Tibial nerve (tissue), 4 donors: ENCODE measurements around the gene FBXO21. TPM values are rescaled to one million over a fixed set of nuclear protein-coding genes. Genes with fewer than 3 reads are reported as not detected.

Experiments used
- DNase-seq, 2 donors: peaks; one replicate each; pipeline ENCODE4 v3.0.0-alpha.2; 2019; ENCODE audit warnings: low spot score in 2 of 2
- H3K27ac ChIP-seq, 4 donors: fragments of 200-600 bp; sonication (generic) in 3 of 4; one replicate each; pipeline ENCODE4 v1.5.1; 2017 to 2019; ENCODE audit warnings: mild to moderate bottlenecking in 1 of 4
- H3K27me3 ChIP-seq, 2 donors: fragments of 200-600 bp; sonication (generic) in 1 of 2; one replicate each; pipeline versions ENCODE4 v1.5.1 to v1.6.0; 2017 to 2019
- H3K36me3 ChIP-seq, 3 donors: fragments of 200-600 bp; sonication (generic); one replicate each; pipeline ENCODE4 v1.5.1; 2018 to 2019
- H3K4me1 ChIP-seq, 4 donors: fragments of 200-600 bp; sonication (generic) in 3 of 4; one replicate each; pipeline ENCODE4 v1.5.1; 2017 to 2019
- H3K4me3 ChIP-seq, 4 donors: fragments of 200-600 bp; sonication (generic) in 3 of 4; one replicate each; pipeline ENCODE4 v1.5.1; 2017 to 2019; ENCODE audit warnings: mild to moderate bottlenecking in 1 of 4, moderate library complexity in 1 of 4
- H3K9me3 ChIP-seq, 4 donors: fragments of 200-600 bp; sonication (generic) in 3 of 4; one replicate each; pipeline ENCODE4 v1.5.1; 2017 to 2019
- EP300 ChIP-seq, 2 donors: sonication (generic); formaldehyde crosslinking; IDR thresholded peaks; one replicate each; pipeline ENCODE4 v1.6.1; 2017; ENCODE audit warnings: antibody characterized with exemption in 2 of 2, mild to moderate bottlenecking in 1 of 2
- POLR2A ChIP-seq, 2 donors: fragments of 450-650 bp; IDR thresholded peaks; one replicate each; pipeline ENCODE4 v1.6.1; 2017; ENCODE audit warnings: antibody characterized with exemption in 2 of 2, mild to moderate bottlenecking in 2 of 2, moderate library complexity in 2 of 2
- WGBS, 2 donors: methylation state at CpG; one replicate each; pipeline ENCODE4 v1.1.5; 2018; 5-methylcytosine and 5-hydroxymethylcytosine counted together
- total RNA-seq, 4 donors: library from RNA; depleted of rRNA; stranded (reverse); fragments of >200 nt; gene quantifications; one replicate each; pipeline ENCODE4 v1.1.0, GENCODE V29; 2016
- TF ChIP-seq, protein P1 (sequence below), 5 experiments: fragments of 200-600 bp in 3 of 5; fragments of 450-650 bp in 2 of 5; sonication (generic) in 3 of 5; IDR thresholded peaks; one replicate each; pipeline ENCODE4 v1.5.1; 2016 to 2019; ENCODE audit warnings: antibody characterized with exemption in 5 of 5, mild to moderate bottlenecking in 3 of 5, moderate library complexity in 2 of 5

Gene FBXO21
- total RNA-seq, 4 donors from 2014 or later = 56.1 to 154 (median 84.6) TPM

DNA sequence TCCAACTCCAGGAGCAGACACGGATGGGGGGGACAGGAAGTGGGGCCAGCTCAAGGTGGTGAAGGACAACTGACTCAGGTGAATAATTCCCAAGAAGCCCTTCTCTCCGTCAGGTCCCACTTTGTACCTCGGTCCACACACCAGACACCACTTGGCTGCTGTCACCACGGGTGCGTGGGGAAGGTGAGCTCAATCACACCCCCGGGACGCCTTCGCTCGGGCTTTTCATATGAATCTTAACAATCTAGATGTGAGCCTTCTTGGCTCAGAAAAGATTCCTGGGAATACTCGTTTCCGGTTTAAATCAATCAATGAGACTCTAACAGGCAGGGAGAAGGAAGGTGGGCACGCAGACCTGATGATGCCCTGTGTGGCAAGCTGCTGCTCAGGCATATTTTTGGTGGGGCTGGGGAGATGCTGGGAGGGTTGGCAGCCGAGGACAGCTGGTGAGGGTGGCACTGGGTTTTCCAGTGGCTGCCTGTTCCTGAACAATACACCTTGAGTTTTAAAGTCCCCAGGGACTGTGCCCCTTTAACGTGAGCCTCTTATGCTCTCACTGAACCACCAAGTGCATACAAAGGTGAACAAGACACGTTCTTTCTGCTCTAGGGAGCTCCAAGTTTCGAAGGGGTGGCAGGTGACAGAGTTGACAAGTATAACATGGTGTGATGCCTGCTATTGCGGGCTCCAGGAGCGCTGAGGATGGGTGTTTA lies 96.2 kb downstream of the FBXO21 start:
- no peak overlapping the region for H3K4me3 ChIP-seq
- H3K36me3 ChIP-seq = no peaks in the 10 kb centered on the region
- DNase-seq = no peak
- TF ChIP-seq POLR2A (IDR thresholded peaks at IDR 0.05) (no peak), EP300 (IDR thresholded peaks at IDR 0.05) (no peak)
- H3K9me3 ChIP-seq = peaks cover 0 to 17% (median 3%) of the 10 kb centered on the region in 4 donors
- peaks cover 0 to 14% (median 8%) of the 10 kb centered on the region in 4 donors for H3K4me1 ChIP-seq
- H3K27ac ChIP-seq = no peak overlapping the region
- H3K27me3 ChIP-seq = peaks cover 0 to 49% of the 10 kb centered on the region in 2 donors
- WGBS, 2 donors = 62 to 66% methylated on average over 18 of the region's 18 CpGs

DNA sequence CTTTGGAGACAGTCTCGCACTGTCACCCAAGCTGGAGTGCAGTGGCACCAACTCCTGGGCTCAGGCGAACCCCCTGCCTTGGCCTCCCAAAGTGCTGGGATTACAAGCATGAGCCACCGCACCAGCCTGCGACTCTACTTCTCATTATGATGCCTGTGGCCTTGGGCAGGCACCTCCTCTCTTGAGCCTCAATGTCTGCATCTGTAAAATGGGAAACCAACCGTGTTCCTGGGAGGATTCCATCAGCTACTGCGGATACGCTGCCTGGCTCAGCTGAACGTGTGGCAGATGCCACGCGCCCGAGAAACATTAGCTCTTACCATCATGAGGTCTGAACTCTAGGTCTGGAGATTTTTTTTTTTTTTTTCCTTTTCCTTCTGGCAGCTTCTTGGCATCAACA lies 96.8 kb downstream of the FBXO21 start:
- peaks cover 0 to 43% of the 10 kb centered on the region in 2 donors for H3K27me3 ChIP-seq
- H3K36me3 ChIP-seq = no peaks in the 10 kb centered on the region
- peaks cover 0 to 8% (median 2%) of the 10 kb centered on the region in 4 donors for H3K4me1 ChIP-seq
- TF ChIP-seq EP300 (IDR thresholded peaks at IDR 0.05) = no peak
- TF ChIP-seq, protein P1, sequence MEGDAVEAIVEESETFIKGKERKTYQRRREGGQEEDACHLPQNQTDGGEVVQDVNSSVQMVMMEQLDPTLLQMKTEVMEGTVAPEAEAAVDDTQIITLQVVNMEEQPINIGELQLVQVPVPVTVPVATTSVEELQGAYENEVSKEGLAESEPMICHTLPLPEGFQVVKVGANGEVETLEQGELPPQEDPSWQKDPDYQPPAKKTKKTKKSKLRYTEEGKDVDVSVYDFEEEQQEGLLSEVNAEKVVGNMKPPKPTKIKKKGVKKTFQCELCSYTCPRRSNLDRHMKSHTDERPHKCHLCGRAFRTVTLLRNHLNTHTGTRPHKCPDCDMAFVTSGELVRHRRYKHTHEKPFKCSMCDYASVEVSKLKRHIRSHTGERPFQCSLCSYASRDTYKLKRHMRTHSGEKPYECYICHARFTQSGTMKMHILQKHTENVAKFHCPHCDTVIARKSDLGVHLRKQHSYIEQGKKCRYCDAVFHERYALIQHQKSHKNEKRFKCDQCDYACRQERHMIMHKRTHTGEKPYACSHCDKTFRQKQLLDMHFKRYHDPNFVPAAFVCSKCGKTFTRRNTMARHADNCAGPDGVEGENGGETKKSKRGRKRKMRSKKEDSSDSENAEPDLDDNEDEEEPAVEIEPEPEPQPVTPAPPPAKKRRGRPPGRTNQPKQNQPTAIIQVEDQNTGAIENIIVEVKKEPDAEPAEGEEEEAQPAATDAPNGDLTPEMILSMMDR (IDR thresholded peaks at IDR 0.05) = no peak
- TF ChIP-seq POLR2A (IDR thresholded peaks at IDR 0.05) = no peak
- 81 to 91% methylated on average over 11 of the region's 11 CpGs for WGBS, 2 donors
- H3K27ac ChIP-seq = no peak overlapping the region
- peaks cover 0 to 24% (median 4%) of the 10 kb centered on the region in 4 donors for H3K9me3 ChIP-seq
- no peak for DNase-seq
- no peak overlapping the region for H3K4me3 ChIP-seq

DNA sequence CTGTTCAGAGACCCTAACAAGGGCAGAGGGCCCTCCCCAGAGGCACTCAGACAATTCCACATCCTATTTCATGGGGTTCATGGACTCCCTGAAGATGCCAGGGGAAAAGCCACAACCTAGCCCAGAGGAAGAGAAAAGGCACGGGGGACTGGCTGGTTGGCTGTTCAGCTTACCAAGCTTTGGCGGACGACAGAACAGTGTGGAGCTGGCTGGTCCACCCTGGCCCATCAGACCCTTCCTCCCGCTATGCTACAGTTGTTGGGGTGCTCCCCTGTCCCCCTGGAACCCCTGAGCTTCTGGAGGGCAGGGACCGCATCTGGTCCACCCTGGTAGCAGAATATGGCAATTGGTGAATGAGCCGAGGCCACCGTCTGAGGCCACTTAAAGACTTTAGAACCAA lies 97.4 kb downstream of the FBXO21 start:
- Histone ChIP-seq H3K4me3 (no peak overlapping the region), H3K27me3 (peaks cover 0 to 37% of the 10 kb centered on the region in 2 donors), H3K4me1 (peaks cover 0 to 3% (median 0%) of the 10 kb centered on the region in 4 donors), H3K9me3 (peaks cover 0 to 25% (median 4%) of the 10 kb centered on the region in 4 donors), H3K36me3 (no peaks in the 10 kb centered on the region), H3K27ac (no peak overlapping the region)
- DNase-seq = no peak
- TF ChIP-seq, protein P1 (IDR thresholded peaks at IDR 0.05) = no peak
- no peak for TF ChIP-seq EP300 (IDR thresholded peaks at IDR 0.05)
- no peak for TF ChIP-seq POLR2A (IDR thresholded peaks at IDR 0.05)
- WGBS, 2 donors = 83 to 84% methylated on average over 5 to 7 of the region's 7 CpGs

DNA sequence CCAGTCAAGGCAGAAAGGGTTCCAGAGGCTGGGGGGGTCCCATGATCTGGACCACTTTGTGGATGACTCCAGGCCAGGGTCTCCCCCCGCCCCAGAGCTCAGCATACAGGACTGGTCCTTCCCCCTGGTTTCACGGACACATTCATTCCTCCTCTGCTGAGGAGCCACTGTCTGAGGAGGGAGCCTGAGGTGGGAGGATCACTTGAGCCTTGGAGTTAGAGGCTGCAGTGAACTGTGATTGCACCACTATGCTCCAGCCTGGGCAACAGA lies 97.8 kb downstream of the FBXO21 start:
- H3K36me3 ChIP-seq = no peaks in the 10 kb centered on the region
- H3K9me3 ChIP-seq = peaks cover 0 to 25% (median 4%) of the 10 kb centered on the region in 4 donors
- 82 to 85% methylated on average over 2 of the region's 2 CpGs for WGBS, 2 donors
- H3K4me1 ChIP-seq = no peaks in the 10 kb centered on the region
- peaks cover 0 to 33% of the 10 kb centered on the region in 2 donors for H3K27me3 ChIP-seq
- TF ChIP-seq EP300 (IDR thresholded peaks at IDR 0.05) = no peak
- no peak for TF ChIP-seq POLR2A (IDR thresholded peaks at IDR 0.05)
- TF ChIP-seq, protein P1 (IDR thresholded peaks at IDR 0.05) = no peak
- DNase-seq = no peak
- H3K27ac ChIP-seq = no peak overlapping the region
- H3K4me3 ChIP-seq = no peak overlapping the region

Other genes starting within 250 kb of the FBXO21 start
- gene TESC, start 91.1 kb downstream of the FBXO21 start, total RNA-seq = 10 to 100 TPM in 1 of 4 donors, 1 to 10 TPM in 3; 2.9 to 10.2 (median 7.1) TPM
- 10 to 100 TPM in 3 of 4 donors, 1 to 10 TPM in 1; 6.9 to 32.4 (median 28.1) TPM for gene NOS1, start 171.2 kb upstream of the FBXO21 start, total RNA-seq